ENCODE data around the gene CCDC146. TPM values are rescaled to one million over a fixed set of nuclear protein-coding genes. Genes with fewer than 3 reads are reported as not detected.
"Not testable (repeated sequence)": the region's sequence is repeated elsewhere in the genome, so short reads cannot be mapped to it uniquely, and the experiment has no call there.

Gene CCDC146
- total RNA-seq, 2 donors from 2014 or later: 11.8 to 12.1 TPM

- ATAC-seq (ENCODE audit: insufficient number of reproducible peaks, low FRiP score, low read depth); H3K27me3 ChIP-seq (replicated peaks; ENCODE audit: insufficient read depth); H3K4me3 ChIP-seq; H3K27ac ChIP-seq; DNase-seq (ENCODE audit: low spot score); H3K36me3 ChIP-seq; H3K9me3 ChIP-seq: not testable (repeated sequence)
- peaks cover 7 to 17% of the 10 kb centered on the region in 2 donors for H3K4me1 ChIP-seq (ENCODE audit: control insufficient read depth in 1 of 2, low read depth in 2 of 2)
Observed at GRCh38 chr7:77155601-77156377, 33.4 kb downstream of the CCDC146 start.

GRCh38 chr7:77157034-77157433 lies 34.6 kb downstream of the CCDC146 start:
- H3K36me3 ChIP-seq; H3K9me3 ChIP-seq; H3K4me3 ChIP-seq; ATAC-seq (ENCODE audit: insufficient number of reproducible peaks, low FRiP score, low read depth); H3K27ac ChIP-seq; H3K27me3 ChIP-seq (replicated peaks; ENCODE audit: insufficient read depth); DNase-seq (ENCODE audit: low spot score): not testable (repeated sequence)
- peaks cover 5 to 14% of the 10 kb centered on the region in 2 donors for H3K4me1 ChIP-seq (ENCODE audit: control insufficient read depth in 1 of 2, low read depth in 2 of 2)

GRCh38 chr7:77157446-77157845 lies 35.0 kb downstream of the CCDC146 start:
- Histone ChIP-seq H3K9me3 (no peaks in the 10 kb centered on the region), H3K27me3 (replicated peaks; ENCODE audit: insufficient read depth) (no peaks in the 10 kb centered on the region), H3K4me1 (ENCODE audit: control insufficient read depth in 1 of 2, low read depth in 2 of 2) (peaks cover under 1 to 9% of the 10 kb centered on the region in 2 donors), H3K36me3 (no peaks in the 10 kb centered on the region), H3K4me3 (no peak overlapping the region), H3K27ac (no peak overlapping the region)
- no peak for ATAC-seq (ENCODE audit: insufficient number of reproducible peaks, low FRiP score, low read depth)
- TF ChIP-seq CTCF (IDR thresholded peaks at IDR 0.05): no peak
- DNase-seq (ENCODE audit: low spot score): no peak

DNA sequence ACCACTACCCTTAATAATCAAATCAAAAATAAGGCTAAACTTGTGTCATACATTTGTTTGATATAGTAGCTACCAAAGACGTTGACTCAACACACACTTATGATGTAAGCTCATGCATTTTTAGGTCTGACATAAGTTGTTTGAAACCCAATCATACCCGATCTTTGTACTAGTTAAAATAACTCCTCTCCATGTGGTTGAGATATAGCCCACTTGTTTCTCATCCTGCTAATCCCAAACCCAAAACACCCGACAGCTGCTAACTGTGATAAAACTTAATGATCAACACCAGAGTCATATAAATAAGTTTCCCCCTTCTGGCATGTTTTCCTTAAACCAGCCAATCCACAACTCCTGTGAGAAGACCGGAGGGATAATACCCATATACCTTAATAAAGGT lies 48.7 kb downstream of the CCDC146 start:
- peaks cover 4 to 15% of the 10 kb centered on the region in 2 donors for H3K4me1 ChIP-seq (ENCODE audit: control insufficient read depth in 1 of 2, low read depth in 2 of 2)
- ATAC-seq (ENCODE audit: insufficient number of reproducible peaks, low FRiP score, low read depth); DNase-seq (ENCODE audit: low spot score); H3K27me3 ChIP-seq (replicated peaks; ENCODE audit: insufficient read depth); H3K4me3 ChIP-seq; H3K9me3 ChIP-seq; H3K27ac ChIP-seq; H3K36me3 ChIP-seq: not testable (repeated sequence)

- not testable (repeated sequence) for ATAC-seq (ENCODE audit: insufficient number of reproducible peaks, low FRiP score, low read depth); H3K27ac ChIP-seq; H3K4me3 ChIP-seq; H3K9me3 ChIP-seq; H3K27me3 ChIP-seq (replicated peaks; ENCODE audit: insufficient read depth); DNase-seq (ENCODE audit: low spot score); H3K36me3 ChIP-seq
- peaks cover 7 to 27% of the 10 kb centered on the region in 2 donors for H3K4me1 ChIP-seq (ENCODE audit: control insufficient read depth in 1 of 2, low read depth in 2 of 2)
Observed at GRCh38 chr7:77172437-77173172, 50.2 kb downstream of the CCDC146 start.

DNA sequence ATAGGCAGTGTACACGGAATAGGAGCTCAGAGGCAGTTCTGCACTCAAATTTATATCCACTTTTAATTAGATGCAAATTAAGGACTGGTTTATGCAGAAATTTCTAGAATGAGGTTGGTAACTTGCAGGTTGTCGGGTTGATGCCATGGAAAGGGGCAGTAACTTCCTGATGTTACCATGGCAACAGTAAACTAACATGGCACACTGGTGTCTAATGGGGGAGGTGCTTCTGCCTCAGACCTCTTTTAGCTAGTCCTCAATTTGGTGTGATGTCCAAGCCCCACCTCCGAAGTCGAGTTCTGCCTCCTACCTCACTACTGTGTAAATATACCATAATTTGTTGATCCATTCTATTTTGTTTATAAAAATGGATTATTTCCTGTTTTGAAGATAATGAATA lies 52.0 kb downstream of the CCDC146 start:
- H3K36me3 ChIP-seq; H3K27me3 ChIP-seq (replicated peaks; ENCODE audit: insufficient read depth); H3K4me3 ChIP-seq; ATAC-seq (ENCODE audit: insufficient number of reproducible peaks, low FRiP score, low read depth); DNase-seq (ENCODE audit: low spot score); H3K9me3 ChIP-seq: not testable (repeated sequence)
- H3K4me1 ChIP-seq (ENCODE audit: control insufficient read depth in 1 of 2, low read depth in 2 of 2): peaks cover 11 to 39% of the 10 kb centered on the region in 2 donors
- H3K27ac ChIP-seq: peak overlapping the region; percentile 53 to 90

- not testable (repeated sequence) for ATAC-seq (ENCODE audit: insufficient number of reproducible peaks, low FRiP score, low read depth)
- peak overlapping the region; percentile 87 to 90 for H3K27ac ChIP-seq
Observed at GRCh38 chr7:77175274-77175800, 52.9 kb downstream of the CCDC146 start.

DNA sequence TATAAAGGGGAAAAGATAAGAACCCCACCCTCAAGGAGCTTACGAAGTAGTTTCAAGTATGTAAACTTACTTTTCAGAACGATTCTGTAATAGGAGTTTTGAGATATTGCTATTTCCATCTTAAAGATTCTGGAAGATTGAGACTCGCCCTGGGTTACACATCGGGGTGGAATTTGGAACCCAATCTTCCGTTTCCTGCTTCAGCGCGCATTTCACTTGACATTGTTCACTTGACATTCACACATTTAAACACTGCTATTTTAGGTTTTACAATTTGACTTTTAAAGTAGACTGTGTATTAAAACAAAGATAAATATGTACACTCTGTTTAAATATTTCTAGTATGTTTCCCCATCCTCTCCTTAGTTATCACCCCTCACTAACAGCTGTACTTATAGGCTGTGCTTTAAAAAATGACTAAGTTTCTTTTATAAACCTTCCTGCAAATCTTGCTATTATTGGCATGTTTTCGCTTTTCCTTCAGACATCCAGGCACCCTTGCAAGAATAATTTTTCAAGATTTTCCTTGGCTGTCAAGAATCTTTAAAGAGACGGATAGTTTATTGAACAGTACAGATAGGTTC lies 55.0 kb downstream of the CCDC146 start:
- H3K36me3 ChIP-seq; DNase-seq (ENCODE audit: low spot score); H3K9me3 ChIP-seq; H3K27me3 ChIP-seq (replicated peaks; ENCODE audit: insufficient read depth): not testable (repeated sequence)
- ATAC-seq (ENCODE audit: insufficient number of reproducible peaks, low FRiP score, low read depth): peak; percentile 57
- H3K4me1 ChIP-seq (ENCODE audit: control insufficient read depth in 1 of 2, low read depth in 2 of 2): peaks cover 11 to 39% of the 10 kb centered on the region in 2 donors
- H3K27ac ChIP-seq: peak overlapping the region; percentile 87 to 90
- H3K4me3 ChIP-seq: peak overlapping the region; percentile 1

More at GRCh38 chr7:77175274-77175800, 52.9 kb downstream of the CCDC146 start:
- H3K4me1 ChIP-seq (ENCODE audit: control insufficient read depth in 1 of 2, low read depth in 2 of 2): peaks cover 11 to 39% of the 10 kb centered on the region in 2 donors
- not testable (repeated sequence) for DNase-seq (ENCODE audit: low spot score); H3K9me3 ChIP-seq; H3K36me3 ChIP-seq; H3K4me3 ChIP-seq; H3K27me3 ChIP-seq (replicated peaks; ENCODE audit: insufficient read depth)

DNA sequence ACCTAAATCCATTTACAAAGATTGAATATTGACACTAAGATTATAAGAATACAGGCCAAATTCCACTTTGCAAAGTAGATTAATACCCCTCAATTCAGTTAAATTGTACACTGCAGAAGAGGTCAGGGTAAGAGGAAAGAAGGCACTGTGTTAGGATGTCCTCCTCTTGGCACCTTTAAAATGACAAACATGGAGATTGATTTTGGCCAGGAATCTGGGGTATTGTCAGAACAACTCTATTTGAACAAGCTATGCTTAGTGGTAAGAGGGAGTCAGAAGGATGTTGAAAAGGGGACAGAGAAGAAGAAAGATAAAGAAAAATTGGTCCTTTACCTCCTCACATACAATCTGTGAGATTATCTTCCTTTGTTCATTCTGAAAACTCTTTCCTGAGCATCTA lies 55.6 kb downstream of the CCDC146 start:
- H3K27me3 ChIP-seq (replicated peaks; ENCODE audit: insufficient read depth); H3K36me3 ChIP-seq; H3K4me3 ChIP-seq; H3K9me3 ChIP-seq; DNase-seq (ENCODE audit: low spot score); ATAC-seq (ENCODE audit: insufficient number of reproducible peaks, low FRiP score, low read depth): not testable (repeated sequence)
- Histone ChIP-seq H3K4me1 (ENCODE audit: control insufficient read depth in 1 of 2, low read depth in 2 of 2) (peaks cover 11 to 40% of the 10 kb centered on the region in 2 donors), H3K27ac (peak overlapping the region; percentile 87 to 90)

Measured in thoracic aorta (tissue), 2 donors.